Central memory CD8-positive, alpha-beta T cell (primary cell): ENCODE results near the gene CREBBP.

Source experiments
- ATAC-seq: fragments of 150-1000 bp; cut with Tn5 transposase; replicated peaks from 2 replicates; pipeline ENCODE4 v1.10.0; 2022; ENCODE audit warnings: mild to moderate bottlenecking, moderate FRiP score, moderate number of reproducible peaks; ENCODE audit not compliant: poor library complexity, severe bottlenecking; ENCODE audit errors: extremely low read depth
- DNase-seq, 2 donors: peaks; one replicate each; pipeline ENCODE4 v3.0.0; 2021; ENCODE audit warnings: low spot score in 2 of 2
- H3K27ac Mint-ChIP-seq: one replicate; pipeline ENCODE4 v1.8.0; 2022; ENCODE audit warnings: low read depth, mild to moderate bottlenecking, moderate library complexity, mixed read lengths
- H3K27me3 Mint-ChIP-seq: one replicate; pipeline ENCODE4 v1.8.0; 2022; ENCODE audit warnings: mixed read lengths
- H3K36me3 Mint-ChIP-seq: one replicate; pipeline ENCODE4 v1.8.0; 2022; ENCODE audit warnings: mild to moderate bottlenecking, moderate library complexity, mixed read lengths; ENCODE audit not compliant: insufficient read depth
- H3K4me1 Mint-ChIP-seq: one replicate; pipeline ENCODE4 v1.8.0; 2022; ENCODE audit warnings: mixed read lengths
- H3K4me3 Mint-ChIP-seq: one replicate; pipeline ENCODE4 v1.8.0; 2022; ENCODE audit warnings: mild to moderate bottlenecking, moderate library complexity, mixed read lengths
- H3K9me3 Mint-ChIP-seq: one replicate; pipeline ENCODE4 v1.8.0; 2022; ENCODE audit warnings: mixed read lengths

CREBBP gene

GRCh38 chr16:3736116-3736515, 144.4 kb downstream of the CREBBP start:
- Mint-ChIP-seq H3K4me3 (no peak overlapping the region), H3K9me3 (no peaks in the 10 kb centered on the region), H3K4me1 (peaks cover 14% of the 10 kb centered on the region), H3K27me3 (no peaks in the 10 kb centered on the region), H3K36me3 (peaks cover 70% of the 10 kb centered on the region), H3K27ac (no peak overlapping the region)
- ATAC-seq (no peak), DNase-seq (no peak)

GRCh38 chr16:3735541-3735940, 145.0 kb downstream of the CREBBP start:
- Mint-ChIP-seq H3K27me3 (no peaks in the 10 kb centered on the region), H3K4me3 (no peak overlapping the region), H3K36me3 (peaks cover 68% of the 10 kb centered on the region), H3K4me1 (peaks cover 14% of the 10 kb centered on the region), H3K27ac (no peak overlapping the region), H3K9me3 (no peaks in the 10 kb centered on the region)
- ATAC-seq (no peak), DNase-seq (no peak)

- H3K27ac Mint-ChIP-seq, result peak overlapping the region; percentile 86
- H3K4me1 Mint-ChIP-seq, result peaks cover 14% of the 10 kb centered on the region
- DNase-seq (no peak), ATAC-seq (no peak)
- H3K4me3 Mint-ChIP-seq, result peak overlapping the region; percentile 14
- peaks cover 68% of the 10 kb centered on the region for H3K36me3 Mint-ChIP-seq
- no peaks in the 10 kb centered on the region for H3K9me3 Mint-ChIP-seq
- no peaks in the 10 kb centered on the region for H3K27me3 Mint-ChIP-seq
Measured at GRCh38 chr16:3734758-3735221, 145.7 kb downstream of the CREBBP start.

- no peaks in the 10 kb centered on the region for H3K9me3 Mint-ChIP-seq
- DNase-seq (no peak), ATAC-seq (no peak)
- H3K27ac Mint-ChIP-seq, result peak overlapping the region; percentile 86
- no peak overlapping the region for H3K4me3 Mint-ChIP-seq
- H3K27me3 Mint-ChIP-seq, result no peaks in the 10 kb centered on the region
- H3K4me1 Mint-ChIP-seq, result peaks cover 14% of the 10 kb centered on the region
- peaks cover 64% of the 10 kb centered on the region for H3K36me3 Mint-ChIP-seq
Measured at GRCh38 chr16:3734084-3734757, 146.3 kb downstream of the CREBBP start.

- no peak overlapping the region for H3K27ac Mint-ChIP-seq
- H3K4me3 Mint-ChIP-seq, result peak overlapping the region; percentile 25
- peaks cover 13% of the 10 kb centered on the region for H3K4me1 Mint-ChIP-seq
- DNase-seq (no peak), ATAC-seq (no peak)
- H3K9me3 Mint-ChIP-seq, result no peaks in the 10 kb centered on the region
- peaks cover 53% of the 10 kb centered on the region for H3K36me3 Mint-ChIP-seq
- no peaks in the 10 kb centered on the region for H3K27me3 Mint-ChIP-seq
Measured at GRCh38 chr16:3732171-3732570, 148.3 kb downstream of the CREBBP start.

GRCh38 chr16:3731126-3731935, 149.2 kb downstream of the CREBBP start:
- DNase-seq (no peak), ATAC-seq (no peak)
- Mint-ChIP-seq H3K36me3 (peaks cover 47% of the 10 kb centered on the region), H3K4me1 (peaks cover 6% of the 10 kb centered on the region), H3K27me3 (no peaks in the 10 kb centered on the region), H3K4me3 (peak overlapping the region; percentile 25), H3K27ac (no peak overlapping the region), H3K9me3 (no peaks in the 10 kb centered on the region)

GRCh38 chr16:3730161-3731125, 150.1 kb downstream of the CREBBP start:
- H3K36me3 Mint-ChIP-seq, result peaks cover 39% of the 10 kb centered on the region
- no peaks in the 10 kb centered on the region for H3K9me3 Mint-ChIP-seq
- no peak for ATAC-seq

GRCh38 chr16:3729161-3730112, 151.1 kb downstream of the CREBBP start:
- no peak overlapping the region for H3K4me3 Mint-ChIP-seq
- peak overlapping the region; percentile 74 for H3K27ac Mint-ChIP-seq
- DNase-seq (no peak), ATAC-seq (no peak)
- H3K36me3 Mint-ChIP-seq, result peaks cover 33% of the 10 kb centered on the region
- no peaks in the 10 kb centered on the region for H3K27me3 Mint-ChIP-seq
- H3K9me3 Mint-ChIP-seq, result no peaks in the 10 kb centered on the region
- H3K4me1 Mint-ChIP-seq, result no peaks in the 10 kb centered on the region

More at GRCh38 chr16:3730161-3731125, 150.1 kb downstream of the CREBBP start:
- no peak overlapping the region for H3K4me3 Mint-ChIP-seq
- no peak for DNase-seq
- no peaks in the 10 kb centered on the region for H3K27me3 Mint-ChIP-seq
- peak overlapping the region; percentile 74 for H3K27ac Mint-ChIP-seq
- peaks cover 6% of the 10 kb centered on the region for H3K4me1 Mint-ChIP-seq

GRCh38 chr16:3728424-3729160, 151.9 kb downstream of the CREBBP start:
- DNase-seq (no peak), ATAC-seq (no peak)
- Mint-ChIP-seq H3K27ac (peak overlapping the region; percentile 19), H3K27me3 (no peaks in the 10 kb centered on the region), H3K9me3 (no peaks in the 10 kb centered on the region), H3K36me3 (peaks cover 31% of the 10 kb centered on the region), H3K4me3 (no peak overlapping the region), H3K4me1 (no peaks in the 10 kb centered on the region)

- ATAC-seq, result no peak
- no peaks in the 10 kb centered on the region for H3K27me3 Mint-ChIP-seq
- peaks cover 29% of the 10 kb centered on the region for H3K36me3 Mint-ChIP-seq
- no peak for DNase-seq
- H3K4me3 Mint-ChIP-seq, result no peak overlapping the region
- H3K4me1 Mint-ChIP-seq, result no peaks in the 10 kb centered on the region
- H3K27ac Mint-ChIP-seq, result peak overlapping the region; percentile 85
- H3K9me3 Mint-ChIP-seq, result no peaks in the 10 kb centered on the region
Measured at GRCh38 chr16:3727806-3728381, 152.6 kb downstream of the CREBBP start.
